GM19328 (cell line): ENCODE measurements around the gene NME1.
"Not testable (repeated sequence)": the region's sequence is repeated elsewhere in the genome, so short reads cannot be mapped to it uniquely, and the experiment has no call there.

Experiments used
- ATAC-seq: cut with Tn5 transposase; IDR thresholded peaks from one replicate; pipeline ENCODE4 v1.9.1; 2021; ENCODE audit warnings: mild to moderate bottlenecking, moderate library complexity; ENCODE audit not compliant: unreplicated experiment

Gene NME1

DNA sequence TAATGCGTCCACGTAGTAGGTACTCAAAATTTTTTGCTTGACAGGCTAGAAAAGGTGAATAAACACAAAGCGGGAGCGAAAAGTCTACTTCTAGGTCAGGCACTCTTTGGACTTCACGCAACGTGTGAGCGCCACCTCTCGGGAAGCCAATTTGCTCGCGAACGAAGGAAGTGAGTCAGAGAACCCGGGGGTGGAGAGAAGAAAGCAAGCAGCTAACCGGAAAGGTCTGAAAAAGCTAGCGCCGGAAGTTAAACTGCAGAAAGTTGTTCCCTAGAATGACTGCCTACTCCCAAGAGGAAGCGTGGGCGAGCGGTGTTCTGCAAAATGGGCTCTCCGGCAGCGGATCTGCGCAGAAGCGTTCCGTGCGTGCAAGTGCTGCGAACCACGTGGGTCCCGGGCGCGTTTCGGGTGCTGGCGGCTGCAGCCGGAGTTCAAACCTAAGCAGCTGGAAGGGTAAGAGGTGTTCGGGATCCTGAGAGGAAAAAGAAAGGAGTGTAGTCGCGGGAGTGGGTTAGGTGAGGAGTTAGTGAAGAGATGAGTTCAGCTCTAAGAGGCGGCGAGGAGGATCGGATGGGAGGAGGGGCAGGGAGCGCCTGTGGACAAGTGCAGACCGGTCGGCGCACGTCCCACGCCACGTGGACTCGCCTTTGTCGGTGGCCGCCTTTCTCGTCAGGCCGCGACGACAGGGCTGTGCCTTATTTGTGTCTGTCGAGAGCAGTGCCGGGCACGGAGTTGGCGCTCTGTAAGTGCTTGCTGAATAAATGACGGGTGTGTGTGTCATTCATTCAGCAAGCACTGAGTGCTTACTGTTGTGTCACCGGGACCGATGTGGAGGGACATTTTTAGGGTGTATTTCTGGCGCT is at the start of gene NME1:
Gene NME1, plus strand, starts transcription at position 350 of the 863 bp plus-strand sequence. CDS start 2,096 bp downstream, outside the sequence.
- peak; percentile 86 for ATAC-seq

DNA sequence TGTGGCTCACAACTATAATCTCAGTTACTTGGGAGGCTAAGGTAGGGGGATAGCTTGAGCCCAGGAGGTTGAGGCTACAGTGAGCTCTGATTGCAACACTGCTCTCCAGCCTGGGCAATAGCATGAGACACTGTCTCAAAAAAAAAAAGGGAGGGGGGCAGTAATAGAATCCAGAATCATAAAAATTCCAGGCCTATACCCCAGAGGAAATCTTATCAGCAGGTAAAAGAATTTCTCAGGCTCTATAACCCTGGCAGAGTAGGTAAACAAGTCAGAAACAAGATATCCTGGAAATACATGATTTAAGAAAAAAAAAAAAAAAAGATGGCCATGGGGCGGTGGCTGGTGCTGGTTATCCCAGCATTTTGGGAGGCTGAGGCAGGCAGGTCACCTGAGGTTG is 45.6 kb upstream of the NME1 start:
- ATAC-seq, result no peak

DNA sequence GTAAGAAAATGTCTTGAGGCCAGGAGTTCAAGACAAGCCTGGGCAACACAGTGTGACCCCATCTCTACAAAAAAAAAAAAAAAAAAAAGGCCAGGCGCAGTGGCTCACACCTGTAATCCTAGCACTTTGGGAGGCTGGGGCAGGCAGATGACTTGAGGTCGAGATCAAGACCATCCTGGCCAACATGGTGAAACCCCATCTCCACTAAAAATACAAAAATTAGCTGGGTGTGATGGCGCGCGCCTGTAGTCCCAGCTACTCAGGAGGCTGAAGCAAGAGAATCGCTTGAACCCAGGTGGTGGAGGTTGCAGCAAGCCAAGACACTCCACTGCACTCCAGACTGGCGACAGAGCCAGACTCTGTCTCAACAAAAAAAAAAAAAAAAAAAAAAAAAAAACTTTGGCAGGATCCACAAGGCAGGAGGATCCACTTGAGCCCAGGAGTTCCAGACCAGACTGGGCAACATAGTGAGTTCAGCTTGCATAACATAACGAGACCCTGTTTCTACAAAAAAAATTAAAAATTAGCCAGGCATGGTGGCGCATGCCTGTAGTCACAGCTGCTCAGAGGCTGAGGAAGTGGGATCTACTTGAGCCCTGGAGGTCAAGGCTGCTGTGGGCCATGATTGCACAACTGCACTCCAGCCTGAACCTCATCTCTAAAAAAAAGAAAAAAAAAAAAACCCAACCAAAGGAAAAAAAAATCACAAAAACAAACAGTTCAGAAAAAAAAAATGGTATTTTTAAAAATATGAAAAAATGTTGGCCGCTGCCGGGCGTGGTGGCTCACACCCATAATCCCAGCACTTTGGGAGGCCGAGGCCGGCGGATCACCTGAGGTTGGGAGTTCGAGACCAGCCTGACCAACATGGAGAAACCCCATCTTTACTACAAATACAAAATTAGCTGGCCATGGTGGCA is 40.8 kb upstream of the NME1 start:
- not testable (repeated sequence) for ATAC-seq

DNA sequence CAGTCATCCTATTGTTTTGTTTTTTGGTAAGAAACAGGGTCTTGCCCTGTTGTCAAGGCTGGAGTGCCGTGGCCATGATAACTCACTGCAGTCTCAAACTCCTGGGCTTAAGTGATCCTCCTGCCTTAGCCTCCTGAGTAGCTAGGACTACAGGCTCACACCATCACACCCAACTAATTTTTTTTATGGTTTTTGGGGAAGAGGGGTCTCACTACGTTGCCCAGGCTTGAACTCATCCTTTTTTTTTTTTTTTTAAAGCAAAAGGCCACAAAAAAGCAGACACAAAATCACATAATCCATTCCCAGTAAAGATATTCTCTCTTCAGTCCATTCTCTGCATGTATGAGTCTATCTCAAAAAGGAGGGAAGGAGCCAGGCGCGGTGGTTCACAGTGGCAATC is 38.2 kb upstream of the NME1 start:
- ATAC-seq, result no peak

DNA sequence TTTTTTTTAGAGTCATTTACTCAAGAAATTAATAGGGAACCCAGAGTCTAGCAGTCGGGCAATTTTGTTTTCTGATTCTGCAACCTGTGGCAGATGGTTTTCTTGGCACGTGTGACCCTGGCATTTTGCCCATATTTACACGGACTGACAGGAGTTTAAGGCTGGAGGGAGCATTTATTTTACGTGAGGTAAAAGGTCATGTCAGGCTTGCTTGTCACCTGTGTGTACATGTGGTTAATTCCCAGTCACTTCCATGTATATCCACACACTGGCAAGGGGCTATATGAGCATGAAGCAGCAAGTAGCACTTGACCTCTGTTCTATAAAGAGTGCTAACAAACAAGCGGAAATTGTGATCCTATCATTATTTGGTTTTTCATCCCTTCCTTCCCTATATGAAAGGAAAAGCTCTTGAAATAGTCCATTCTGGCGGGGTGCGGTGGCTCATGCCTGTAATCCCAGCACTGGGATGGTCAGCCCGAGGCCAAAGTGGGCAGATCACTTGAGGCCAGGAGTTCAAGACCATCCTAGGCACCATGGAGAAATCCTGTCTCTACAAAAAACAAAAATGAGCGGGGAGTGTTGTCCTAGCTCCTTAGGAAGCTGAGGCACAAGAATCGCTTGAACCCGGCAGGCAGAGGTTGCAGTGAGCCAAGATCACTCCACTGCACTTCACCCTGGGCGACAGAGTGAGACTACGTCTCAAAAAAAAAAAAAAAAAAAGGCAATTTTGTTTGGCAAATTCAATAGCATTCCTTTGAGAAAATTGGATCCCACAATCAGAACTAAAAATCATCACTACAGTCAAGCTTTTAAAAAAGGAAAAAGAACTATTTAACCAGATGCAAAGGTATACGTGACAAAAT is 34.8 kb upstream of the NME1 start:
- no peak for ATAC-seq

DNA sequence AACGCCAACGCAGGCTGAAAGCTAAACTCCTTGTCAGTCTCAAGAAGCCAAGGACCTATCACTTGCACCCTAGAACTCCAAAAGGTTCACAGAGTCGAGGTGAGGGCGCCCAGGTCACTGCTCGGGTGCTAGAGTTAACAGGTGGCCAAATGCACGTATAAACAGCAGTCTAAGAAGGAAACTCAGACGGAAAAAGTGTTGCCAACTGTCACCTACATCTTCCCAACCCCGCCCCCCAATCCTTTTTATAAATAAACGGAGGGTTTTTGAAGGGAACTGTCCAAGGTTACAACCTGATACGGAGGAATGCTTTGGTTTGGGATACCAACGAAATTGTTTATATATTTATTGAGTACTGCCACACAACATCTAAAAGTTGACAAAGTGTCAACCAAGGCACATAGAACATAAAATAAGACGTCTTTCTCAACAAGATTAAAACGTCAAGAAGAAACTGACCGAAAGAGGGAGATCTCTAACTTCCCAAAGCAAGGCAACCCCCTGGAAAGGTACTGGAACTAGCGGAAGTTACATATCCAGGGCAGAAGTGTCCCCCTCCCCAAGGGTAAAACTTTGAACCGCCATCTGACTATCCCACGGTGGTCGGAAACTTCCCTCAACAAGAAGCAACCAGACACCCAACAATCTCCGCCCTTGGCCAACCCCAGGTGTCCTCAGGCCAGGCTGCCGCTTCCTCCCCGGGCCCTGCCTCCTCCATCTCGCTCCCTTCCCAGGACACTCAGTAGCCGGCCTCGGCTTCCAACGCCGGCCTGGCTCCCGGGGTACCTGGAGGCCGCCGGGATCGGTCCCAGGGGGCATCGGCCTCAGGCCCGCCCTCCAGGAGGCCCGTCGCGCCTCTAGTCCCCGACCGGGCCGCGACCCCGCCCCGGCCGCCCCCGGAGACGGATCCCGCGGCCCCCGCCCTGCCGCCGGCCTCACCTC is 33.7 kb upstream of the NME1 start:
- ATAC-seq, result peak; percentile 17

DNA sequence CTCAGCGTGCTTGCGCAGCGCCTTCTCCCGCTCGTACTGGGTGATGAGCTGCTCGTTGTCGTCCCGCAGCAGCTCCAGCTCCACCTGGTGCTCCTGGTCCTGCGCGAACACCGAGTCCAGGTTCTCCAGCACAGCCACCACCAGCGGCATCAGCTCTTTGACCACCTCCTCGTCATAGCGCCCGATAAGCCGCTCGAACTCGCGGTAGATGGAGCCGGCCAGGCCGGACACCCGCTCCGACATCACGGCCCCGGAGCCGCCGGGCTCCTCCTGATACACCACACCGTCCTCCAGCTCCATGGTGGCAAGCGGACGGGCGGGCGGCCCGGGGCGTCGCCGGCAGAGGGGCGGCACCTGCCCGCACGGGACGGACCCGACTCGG is 33.0 kb upstream of the NME1 start:
- ATAC-seq, result peak; percentile 30

DNA sequence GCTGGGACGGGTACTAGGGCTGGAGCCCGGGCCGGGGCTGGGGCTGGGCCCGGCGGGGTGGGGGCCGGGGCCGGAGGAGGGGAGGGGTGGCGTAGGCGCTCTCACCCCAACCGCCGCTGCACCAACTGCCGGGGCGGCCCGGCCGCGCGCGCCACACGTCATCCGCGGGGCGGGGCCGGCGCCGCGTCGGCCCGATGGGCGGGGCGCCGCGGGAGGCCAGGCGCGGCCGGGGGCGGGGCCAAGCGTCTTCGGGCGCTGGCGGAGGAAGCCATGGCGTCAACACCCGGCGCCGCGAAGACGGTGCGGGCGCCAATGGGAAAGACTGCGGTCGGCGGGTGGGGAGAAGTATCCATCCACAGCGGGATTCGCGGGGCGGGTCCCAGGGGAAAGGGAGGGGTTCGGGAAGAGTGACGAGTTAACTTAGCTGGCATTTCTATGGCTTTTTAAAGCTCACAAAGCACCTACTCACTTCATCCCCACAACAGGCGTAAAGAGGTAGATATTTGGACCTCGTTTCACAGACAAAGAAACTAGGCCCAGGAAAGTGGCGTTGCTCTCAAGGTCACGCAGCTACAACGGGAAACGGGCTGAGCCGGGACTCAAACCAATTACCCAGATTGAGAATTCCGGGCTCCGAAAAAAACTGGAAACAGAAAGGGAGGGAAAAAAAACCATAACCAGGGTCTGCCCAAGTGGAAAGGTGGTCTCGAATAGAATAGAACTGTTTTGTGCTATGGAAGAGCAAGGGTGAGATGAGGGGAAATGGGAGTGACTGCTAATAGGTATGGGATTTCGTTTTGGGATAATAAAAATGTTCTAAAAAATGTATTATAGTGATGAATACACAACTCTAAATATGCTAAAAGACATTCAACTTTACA is 32.4 kb upstream of the NME1 start, which contains the start of gene SPAG9:
Gene SPAG9, minus strand, starts transcription at position 130 of the 881 bp plus-strand sequence. CDS start 212 bp downstream, outside the sequence.
- peak; percentile 72 for ATAC-seq

DNA sequence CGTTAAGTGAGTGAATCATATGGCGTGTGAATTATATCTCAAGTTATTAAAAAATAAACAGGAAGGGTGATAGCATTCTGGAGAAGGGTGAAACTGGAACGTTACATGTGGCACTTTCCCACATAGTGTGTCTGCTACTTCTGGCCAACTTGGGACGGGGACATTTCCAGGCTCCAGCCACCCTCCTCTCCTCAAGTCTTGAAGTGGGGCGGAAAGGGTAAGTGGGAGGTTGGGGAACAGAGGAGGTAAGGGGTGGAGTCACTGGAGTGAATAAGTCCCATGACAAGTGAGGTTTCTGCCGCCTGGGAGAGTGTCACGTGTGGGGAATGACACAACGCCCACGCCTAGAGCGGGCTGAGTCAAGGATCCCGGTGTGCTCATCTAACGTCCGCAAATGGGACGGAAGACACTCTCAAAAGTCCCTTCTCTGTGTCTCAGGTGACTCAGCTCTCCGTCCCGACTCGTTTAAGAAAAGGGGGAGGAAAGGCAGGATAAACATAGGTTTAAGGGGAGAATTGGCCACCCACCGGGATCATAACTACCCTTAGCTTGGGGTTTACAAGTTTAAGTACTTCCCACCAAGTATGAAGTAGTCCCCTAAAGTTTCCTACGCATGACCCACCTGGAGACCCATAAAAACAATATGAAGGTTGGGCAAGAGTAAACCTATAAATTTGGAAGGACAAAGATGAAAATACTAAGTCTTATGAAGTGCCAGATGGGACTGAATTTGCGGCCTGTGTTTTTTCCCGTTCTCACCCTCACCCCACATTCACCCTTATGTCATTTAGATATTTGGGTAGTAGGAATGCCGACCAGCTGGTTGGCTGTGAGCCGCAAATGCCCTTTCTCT is 31.5 kb upstream of the NME1 start:
- no peak for ATAC-seq

DNA sequence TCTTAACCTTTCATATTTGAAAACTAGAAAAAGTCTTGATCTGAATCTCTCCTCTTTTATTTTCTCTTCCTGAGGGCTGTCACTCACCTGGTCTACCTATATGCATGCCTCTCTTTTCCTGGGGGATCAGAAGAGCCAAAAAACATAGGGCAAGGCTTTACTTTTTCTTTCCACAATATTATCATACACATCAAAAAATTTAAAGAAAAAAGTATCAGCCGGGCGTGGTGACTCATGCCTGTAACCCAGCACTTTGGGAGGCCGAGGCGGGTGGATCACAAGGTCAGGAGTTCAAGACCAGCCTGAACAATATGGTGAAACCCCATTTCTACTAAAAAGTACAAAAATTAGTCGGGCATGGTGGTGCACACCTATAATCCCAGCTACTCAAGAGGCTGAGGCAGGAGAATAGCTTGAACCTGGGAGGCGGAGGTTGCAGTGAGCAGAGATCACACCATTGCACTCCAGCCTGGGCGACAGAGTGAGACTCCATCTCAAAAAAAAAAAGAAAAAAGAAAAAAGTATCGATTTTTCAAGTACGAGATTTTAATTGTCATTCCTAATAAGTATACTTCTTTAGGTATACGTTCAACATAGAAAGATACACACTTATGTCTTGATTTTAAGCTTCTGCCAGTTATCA is 30.8 kb upstream of the NME1 start:
- not testable (repeated sequence) for ATAC-seq

DNA sequence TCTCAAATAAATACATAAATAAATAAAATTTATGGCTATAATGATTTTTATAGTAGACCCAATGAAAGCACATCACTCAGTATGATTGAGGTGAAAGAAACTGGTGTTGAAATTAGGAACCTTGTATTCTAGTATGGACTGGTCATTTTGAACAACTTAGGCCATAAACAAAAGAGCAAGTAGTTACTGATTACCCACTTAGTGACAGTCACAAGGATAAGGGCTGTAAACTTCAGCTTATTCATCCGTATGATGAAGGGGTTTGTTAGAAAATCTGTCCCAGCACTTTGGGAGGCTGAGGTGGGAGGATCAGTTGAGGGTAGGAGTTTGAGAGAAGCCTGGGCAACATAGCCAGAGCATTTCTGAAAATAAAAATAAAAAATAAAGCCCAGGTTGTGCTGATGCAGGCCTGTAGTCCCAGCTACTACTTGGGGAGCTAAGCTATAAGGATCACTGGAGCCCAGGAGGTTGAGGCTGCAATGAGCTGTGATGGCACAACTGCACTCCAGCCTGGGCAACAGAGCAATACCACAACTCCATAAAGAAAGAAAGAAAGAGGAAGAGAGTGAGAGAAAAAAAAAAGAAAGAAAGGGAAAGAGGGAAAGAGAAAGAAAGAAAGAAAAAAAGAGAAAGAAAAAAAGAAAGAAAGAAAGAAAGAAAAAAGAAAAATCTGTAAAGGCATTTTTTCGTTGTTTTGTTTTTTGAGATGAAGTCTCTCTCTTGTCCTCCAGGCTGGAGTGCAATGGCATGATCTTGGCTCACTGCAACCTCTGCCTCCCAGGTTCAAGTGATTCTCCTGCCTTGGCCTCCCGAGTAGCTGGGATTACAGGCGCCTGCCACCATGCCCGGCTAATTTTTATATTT is 28.5 kb upstream of the NME1 start:
- no peak for ATAC-seq

DNA sequence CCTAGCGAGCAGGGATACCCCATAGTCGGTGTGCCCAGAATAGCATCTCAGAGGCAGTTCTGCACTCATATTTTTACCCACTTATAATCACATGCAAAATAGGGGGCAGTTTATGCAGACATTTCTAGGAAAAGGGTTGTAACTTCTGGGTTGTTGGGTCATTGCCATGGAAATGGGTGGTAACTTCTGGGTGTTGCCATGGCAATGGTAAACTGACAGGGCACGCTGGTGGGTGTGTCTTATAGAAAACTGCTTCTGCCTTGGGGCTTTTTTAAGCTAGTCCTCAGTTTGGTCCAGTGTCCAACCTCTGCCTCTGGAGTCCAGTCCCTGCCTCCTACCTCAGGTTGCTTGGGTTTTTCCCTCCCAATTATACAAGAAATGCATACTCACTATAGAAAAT is 25.3 kb upstream of the NME1 start:
- ATAC-seq, result no peak

DNA sequence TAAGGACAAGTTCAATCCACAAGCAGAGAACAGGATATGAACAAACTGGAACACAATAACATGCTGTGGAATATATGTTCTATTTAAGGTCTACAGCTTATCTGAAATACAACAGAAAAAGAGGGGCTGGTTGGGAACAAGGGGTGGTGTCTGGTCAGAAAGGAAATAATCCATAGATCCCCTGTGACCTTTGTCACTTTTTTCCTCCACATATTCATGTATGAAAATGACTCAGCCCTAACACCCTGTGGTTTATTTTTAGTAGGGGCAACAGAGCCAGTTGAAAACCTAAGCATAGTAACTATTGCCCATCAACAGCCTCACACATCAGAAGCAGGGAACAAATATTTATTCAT is 20.4 kb upstream of the NME1 start:
- no peak for ATAC-seq

DNA sequence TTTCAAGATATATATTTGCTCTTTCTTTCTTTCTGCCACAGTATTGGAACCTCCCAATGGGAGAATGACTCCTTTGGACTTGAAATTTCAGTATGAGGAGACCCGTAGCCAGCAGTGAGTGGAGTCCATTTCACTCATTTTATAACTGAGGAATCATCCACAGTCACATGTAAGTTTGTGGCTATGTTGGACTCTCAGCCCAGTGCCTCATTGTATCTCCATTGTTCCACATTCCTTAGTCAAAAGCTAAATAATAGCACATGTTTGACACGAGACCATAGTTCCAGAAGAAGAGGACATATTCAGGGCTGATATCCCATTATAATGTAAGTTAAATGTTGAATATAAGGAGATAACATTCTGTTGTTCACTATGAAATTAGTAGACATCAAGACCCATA is 20.0 kb upstream of the NME1 start:
- no peak for ATAC-seq

DNA sequence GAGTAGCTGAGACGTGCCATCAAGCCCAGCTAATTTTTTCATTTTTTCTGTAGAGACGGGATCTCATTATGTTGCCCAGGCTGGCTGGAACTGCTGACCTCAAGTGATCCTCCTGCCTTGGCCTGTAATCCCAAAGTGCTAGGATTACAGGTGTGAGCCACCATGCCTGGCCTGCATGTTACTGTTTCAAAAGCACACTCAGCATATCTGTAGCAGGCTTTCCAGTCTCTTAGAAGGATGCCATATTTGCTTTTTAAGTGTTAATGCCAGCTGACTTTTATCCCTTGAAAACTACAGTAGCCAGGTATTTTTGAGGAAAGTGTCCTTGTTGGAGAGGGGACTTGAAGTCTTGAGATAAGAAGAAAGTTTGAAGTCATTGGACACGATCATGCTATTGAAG is 17.4 kb upstream of the NME1 start:
- no peak for ATAC-seq

DNA sequence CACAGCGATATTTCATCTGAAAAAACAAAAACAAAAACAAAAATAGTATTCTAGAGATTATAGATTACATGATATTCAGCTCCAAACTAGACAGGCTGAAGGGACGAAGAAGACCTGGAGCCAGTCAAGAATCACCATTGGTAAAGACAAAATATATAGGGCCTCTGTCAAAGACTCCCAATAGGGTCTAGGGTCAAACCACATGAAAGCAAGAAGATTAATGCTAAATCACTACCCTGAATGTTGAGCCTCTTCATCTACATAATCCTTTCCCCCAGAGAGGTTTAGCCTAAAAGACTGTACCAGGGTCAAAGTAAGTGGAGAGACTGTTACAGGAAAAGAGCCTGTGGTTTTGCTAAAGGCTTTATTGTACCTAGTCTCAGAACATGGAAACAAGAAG is 10.8 kb upstream of the NME1 start:
- ATAC-seq, result no peak
